Measurements from ENCODE around the gene MOGAT3. TPM values are rescaled to one million over a fixed set of nuclear protein-coding genes. Genes with fewer than 3 reads are reported as not detected.

MOGAT3 gene, protein sequence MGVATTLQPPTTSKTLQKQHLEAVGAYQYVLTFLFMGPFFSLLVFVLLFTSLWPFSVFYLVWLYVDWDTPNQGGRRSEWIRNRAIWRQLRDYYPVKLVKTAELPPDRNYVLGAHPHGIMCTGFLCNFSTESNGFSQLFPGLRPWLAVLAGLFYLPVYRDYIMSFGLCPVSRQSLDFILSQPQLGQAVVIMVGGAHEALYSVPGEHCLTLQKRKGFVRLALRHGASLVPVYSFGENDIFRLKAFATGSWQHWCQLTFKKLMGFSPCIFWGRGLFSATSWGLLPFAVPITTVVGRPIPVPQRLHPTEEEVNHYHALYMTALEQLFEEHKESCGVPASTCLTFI
- not detected for total RNA-seq
- long read RNA-seq = 0 reads

GRCh38 chr7:101200862-101201599, at the start of gene MOGAT3:
Gene MOGAT3, minus strand, starts transcription at chr7:101201036. Its CDS starts 182 bp downstream, at chr7:101200854.
- intact Hi-C loops (cut with DNase I) = no loop called here
- ATAC-seq (no peak), DNase-seq (no peak)

GRCh38 chr7:101250324-101250723, 49.5 kb upstream of the MOGAT3 start:
- intact Hi-C loops (cut with DNase I) = loop anchor here in 1 of 2 donors (5.0 kb wide), 1 partner anchor 33 kb away; the partner anchor contains the start of genes PLOD3 and ZNHIT1
- ATAC-seq (no peak), DNase-seq (no peak)

DNA sequence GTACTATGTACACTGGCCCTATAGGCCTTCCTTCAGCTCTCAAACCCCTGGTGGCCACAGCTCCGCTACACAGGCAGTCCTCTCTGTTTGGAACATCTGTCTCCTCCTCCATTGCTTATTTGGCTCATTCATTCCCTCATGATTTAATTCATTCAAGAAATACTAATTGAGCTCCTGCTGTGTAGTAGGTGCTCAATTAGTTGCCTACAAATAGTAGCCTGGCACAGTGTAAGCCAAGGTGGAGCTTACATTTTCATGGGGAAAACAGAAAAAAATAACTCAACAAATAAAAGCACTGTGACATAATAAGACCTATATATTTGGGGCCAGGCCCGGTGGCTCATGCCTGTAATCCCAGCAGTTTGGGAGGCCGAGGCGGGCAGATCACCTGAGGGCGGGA, 47.4 kb upstream of the MOGAT3 start:
- ATAC-seq = no peak
- intact Hi-C loops (cut with DNase I) = no loop called here

DNA sequence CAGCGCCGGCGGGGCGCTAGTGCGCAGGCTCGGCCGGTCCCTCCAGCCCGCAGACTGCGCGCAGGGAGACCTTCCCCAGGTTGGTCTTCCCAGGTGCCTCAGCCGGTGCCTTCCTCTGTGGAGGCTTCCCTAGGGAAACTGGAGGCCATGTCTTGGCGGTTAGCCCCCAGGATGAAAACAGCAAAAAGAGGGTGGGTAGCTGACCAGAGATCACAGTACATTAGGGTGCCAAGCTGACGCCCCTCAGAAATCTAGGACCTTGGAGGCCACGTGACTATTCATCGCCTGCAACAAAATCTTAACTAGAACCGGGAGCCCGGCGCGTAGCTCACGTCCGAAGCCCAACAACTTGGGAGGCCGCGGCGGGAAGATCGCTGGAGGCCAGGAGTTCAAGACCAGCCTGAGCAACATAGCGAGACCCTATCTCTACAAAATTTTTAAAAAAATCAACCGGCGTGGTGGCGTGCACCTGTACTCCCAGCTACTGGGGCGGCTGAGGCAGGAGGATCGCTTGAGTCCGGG, 44.4 kb upstream of the MOGAT3 start:
- no peak for ATAC-seq
- intact Hi-C loops (cut with DNase I) = no loop called here
- DNase-seq = no peak

More for the DNA sequence above, 47.4 kb upstream of the MOGAT3 start:
- no peak for DNase-seq

DNA sequence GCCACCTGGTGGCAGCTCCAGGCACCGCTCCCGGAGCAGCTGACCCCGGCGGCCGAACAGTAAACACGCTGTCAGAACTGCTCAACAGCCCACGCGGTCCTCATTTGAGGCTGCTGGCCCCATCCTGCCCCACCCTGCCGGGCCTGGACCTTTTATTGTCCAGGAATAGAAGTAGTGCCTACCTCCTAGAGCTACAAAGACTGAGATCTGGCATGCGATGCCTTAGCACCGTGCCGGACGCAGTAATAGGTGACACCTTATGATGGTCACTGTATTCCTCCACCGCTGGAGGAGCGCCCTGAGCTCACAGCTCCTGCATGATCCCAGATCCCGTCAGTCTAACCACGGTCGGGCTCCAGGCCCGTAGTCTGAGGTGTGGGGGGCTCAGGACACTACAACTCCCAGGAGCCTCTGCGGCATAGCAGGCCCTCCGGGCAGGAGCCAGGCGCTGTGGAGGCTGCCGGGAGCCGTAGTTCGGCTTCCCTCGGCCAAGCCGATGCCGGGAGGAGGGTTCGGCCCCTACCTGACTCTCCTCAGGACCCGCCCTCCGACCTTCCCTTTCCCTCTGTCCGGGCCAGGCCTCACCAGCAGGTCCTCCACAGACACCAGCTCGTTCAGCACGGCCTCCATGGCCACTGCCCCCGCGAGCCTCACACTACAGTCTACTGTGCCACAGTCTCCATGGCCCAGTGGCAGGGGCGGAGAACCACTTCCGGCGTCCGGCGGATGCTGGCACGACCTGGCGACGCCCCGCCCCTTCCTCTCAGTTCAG, 43.7 kb upstream of the MOGAT3 start, which contains the start of gene FIS1:
Gene FIS1, minus strand, starts transcription at position 707 of the 772 bp plus-strand sequence. Its CDS starts 77 bp downstream, at position 630.
- ATAC-seq = peak; percentile 96 to 97
- intact Hi-C loops (cut with DNase I) = no loop called here

DNA sequence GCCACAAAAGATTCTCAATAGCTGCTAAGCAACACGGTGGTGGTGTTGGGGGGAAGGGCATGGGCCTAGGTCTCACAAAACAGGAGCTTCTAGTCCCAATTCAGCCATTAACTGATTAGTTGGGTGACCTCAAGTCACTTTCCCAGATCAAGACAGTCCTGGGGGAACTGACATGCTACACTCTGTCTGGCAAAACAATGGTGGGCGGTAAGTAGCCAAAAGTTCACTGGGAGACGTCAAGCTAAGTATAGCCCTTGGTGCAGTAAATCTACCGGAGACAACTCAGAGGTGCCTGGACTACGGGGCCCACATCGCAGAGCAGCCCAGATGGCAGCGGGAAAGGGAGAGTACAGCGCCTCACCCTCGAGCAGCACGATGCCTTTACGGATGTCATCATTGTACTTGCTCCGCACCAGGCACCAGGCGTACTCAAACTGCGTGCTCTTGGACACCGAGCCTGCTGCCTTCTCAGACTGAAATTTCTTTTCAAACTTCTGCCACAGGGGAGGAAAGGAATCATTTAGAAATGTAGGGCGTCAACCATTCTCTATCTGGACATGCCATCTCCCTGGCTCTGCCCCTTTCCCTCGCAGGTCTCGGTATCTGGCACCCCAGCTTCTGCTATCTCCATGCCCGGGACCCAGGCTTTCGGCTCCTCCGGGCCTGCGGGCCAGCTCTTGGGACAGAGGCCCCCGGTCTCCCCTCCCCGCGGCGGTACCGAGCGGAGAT, 43.0 kb upstream of the MOGAT3 start:
- intact Hi-C loops (cut with DNase I) = no loop called here

More for the DNA sequence above, 43.7 kb upstream of the MOGAT3 start, which contains the start of gene FIS1:
- peak; percentile 97 for DNase-seq

DNA sequence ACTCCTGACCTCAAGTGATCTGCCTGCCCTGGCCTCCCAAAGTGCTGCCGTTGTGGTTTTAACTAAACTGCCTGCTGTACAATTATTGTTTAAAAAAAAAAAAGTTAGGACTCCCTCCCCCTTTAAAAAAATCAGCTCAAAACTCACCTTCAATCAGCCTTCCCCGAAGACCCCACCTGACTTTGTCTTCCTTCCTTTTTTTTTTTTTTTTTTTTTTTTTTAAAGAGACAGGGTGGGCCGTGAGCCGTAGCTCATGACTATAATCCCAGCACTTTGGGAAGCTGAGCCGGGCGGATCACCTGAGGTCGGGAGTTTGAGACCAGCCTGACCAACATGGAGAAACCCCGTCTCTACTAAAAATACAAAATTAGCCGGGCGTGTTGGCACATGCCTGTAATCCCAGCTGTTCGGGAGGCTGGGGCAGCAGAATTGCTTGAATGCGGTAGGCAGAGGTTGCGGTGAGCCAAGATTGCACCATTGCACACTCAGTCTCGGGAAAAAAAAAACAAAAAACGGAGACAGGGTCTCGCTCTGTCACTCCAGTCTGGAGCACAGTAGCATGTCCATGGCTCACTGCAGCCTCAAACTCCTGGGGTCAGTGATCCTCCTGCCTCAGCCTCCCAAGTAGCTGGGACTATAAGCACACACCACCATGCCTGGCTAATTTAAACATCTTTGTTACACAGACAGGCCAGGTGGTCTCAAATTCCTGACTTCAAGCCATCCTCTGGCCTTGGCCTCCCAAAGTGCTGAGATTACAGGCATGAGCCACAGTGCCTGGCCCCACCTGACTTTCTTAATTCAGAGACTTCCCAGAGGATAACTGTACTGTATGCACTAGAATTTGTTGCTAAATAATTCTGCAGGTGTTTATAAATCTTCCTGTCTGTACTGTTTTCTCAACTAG, 40.9 kb upstream of the MOGAT3 start:
- no peak for DNase-seq
- intact Hi-C loops (cut with DNase I) = no loop called here
- ATAC-seq = no peak

More for the DNA sequence above, 43.0 kb upstream of the MOGAT3 start:
- DNase-seq = no peak
- peak in 1 of 2 donors; percentile 1 for ATAC-seq

DNA sequence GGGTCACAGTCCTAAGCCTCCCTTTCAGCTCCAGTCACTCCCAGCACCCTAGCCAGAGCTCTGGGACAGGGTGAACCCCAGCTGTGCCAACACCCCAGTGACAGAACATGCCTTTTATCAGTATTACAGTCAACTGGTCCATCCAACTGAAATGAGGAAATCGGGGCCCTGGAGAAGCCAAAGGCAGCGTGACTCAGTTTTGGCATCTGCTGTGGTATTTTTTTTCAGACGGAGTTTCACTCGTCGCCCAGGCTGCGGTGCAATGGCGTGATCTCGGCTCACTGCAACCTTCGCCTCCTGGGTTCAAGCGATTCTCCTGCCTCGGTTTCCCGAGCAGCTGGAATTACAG, 40.2 kb upstream of the MOGAT3 start:
- no peak for ATAC-seq
- intact Hi-C loops (cut with DNase I) = no loop called here

DNA sequence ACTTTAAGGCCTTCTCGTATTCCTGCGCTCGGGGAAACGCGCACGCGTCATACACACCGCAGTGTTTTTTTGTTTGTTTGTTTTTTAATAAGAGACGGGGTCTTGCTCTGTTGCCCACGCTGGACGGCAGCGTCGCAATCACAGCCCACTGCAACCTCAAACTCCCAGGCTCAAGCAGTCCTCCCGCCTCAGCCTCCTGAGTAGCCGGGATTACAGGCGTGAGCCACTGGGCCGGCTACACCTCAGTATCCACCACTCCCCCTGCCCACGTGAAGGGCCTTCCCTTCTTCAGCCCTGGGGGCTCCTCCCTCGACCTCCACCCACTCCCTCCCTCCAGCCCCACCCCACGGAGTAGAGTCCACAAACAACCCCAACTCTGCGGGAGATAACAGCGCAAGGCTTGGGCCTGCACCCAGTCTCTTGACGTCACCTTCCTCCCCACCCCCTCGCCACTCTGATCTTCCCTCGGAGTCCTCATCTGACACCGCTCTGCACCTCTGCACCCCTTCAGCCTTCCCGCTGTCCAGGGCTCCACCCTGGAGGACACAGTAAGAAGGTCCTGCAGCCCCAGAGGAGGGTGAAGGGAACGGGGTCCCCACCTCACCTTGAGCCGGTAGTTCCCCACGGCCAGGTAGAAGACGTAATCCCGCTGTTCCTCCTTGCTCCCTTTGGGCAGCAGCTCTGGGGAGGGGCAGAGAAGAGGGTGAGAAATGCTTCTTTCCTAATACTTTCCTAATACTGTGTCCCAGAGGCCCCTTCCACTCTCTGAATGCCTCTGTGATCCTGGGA, 39.6 kb upstream of the MOGAT3 start:
- peak; percentile 57 for DNase-seq
- intact Hi-C loops (cut with DNase I) = no loop called here
- ATAC-seq = peak in 1 of 2 donors; percentile 12

More for the DNA sequence above, 40.2 kb upstream of the MOGAT3 start:
- DNase-seq = no peak

GRCh38 chr7:101239951-101240220, 39.0 kb upstream of the MOGAT3 start:
- intact Hi-C loops (cut with DNase I) = no loop called here
- ATAC-seq (no peak), DNase-seq (no peak)

- ATAC-seq (peak in 1 of 2 donors; percentile 13), DNase-seq (peak; percentile 64)
- intact Hi-C loops (cut with DNase I) = no loop called here
These were observed 38.5 kb upstream of the MOGAT3 start for GRCh38 chr7:101239191-101239950.

DNA sequence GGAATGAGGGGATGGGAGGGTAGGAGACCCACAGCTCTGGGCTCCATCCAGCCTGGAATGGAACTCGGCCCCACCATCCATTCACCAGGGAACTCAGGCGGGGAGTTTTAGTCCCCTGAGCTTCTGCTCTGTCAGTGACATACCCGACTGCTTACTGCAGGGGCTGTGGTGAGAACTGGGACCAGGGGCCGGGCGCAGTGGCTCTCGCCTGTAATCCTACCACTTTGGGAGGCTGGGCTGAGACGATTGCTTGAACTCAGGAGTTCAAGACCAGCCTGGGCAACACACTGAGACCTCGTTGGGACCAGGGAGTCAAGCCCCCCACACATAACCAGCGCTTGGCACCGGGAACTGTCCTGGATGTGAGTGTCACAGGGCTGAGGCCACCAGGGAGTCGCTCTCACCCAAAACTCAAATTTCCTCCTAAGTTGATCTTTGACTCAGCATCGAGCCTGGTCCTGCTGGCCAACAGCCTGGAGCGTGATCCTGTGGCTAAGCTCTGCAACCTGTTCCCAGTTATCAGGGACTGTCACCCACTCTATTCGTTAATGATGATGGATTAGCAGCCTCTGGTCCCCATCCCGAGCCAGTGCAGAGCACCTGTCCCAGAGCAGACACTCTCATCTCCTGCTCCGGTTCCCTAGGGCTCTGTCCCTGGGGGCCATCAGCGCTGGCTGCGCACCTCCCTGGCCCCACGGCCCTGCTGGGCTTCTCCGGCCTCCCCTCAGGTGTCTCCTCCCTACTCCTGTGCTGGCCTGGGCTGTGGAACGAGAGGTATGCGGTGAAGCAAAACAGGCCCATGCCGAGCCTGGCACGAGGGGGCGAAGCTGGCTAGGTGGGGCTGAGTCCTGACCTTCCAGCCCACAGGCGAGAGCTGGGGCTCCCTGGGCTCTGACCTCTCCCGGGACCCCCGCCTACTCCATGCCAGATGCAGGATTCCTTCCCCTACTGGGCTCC, 37.7 kb upstream of the MOGAT3 start:
- ATAC-seq = peak in 1 of 2 donors; percentile 45
- peak; percentile 63 for DNase-seq
- intact Hi-C loops (cut with DNase I) = no loop called here

GRCh38 chr7:101237206-101238067, 36.6 kb upstream of the MOGAT3 start, which contains the start of gene CLDN15:
Gene CLDN15, minus strand, starts transcription at chr7:101237802. Its CDS starts 221 bp downstream, at chr7:101237581.
- intact Hi-C loops (cut with DNase I) = no loop called here
- peak; percentile 91 for DNase-seq

DNA sequence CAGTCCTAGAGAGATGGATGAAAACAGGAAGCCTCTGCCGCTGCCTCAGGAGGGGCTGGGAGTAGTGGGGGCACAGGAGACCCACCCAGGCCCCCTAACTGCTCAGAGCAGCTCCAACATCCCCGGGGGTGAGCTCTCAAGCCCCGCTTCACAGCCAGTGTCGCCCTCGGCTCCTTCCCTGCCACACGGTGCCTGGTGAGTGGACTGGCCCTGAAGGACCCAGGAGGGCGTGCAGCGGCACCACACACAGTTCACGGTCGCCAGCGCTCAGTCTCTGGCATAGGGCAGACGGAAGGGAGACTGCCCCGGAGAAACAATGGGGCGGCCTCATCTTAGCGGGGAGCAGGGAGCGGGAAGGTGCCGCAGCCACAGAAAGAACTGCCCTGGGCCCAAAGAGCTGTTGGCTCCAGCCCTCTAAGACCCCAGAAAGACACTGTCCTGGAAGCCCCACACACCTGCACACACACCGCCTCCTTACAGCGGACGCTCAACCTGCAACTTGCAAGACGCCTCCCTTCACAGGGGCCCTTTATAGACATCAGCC, 35.5 kb upstream of the MOGAT3 start:
- ATAC-seq = no peak
- intact Hi-C loops (cut with DNase I) = no loop called here

More at GRCh38 chr7:101237206-101238067, 36.6 kb upstream of the MOGAT3 start, which contains the start of gene CLDN15:
- ATAC-seq = peak; percentile 70 to 71

More for the DNA sequence above, 35.5 kb upstream of the MOGAT3 start:
- DNase-seq = no peak

Measured in left cardiac atrium (tissue), 4 donors.